OCI-LY7 (cell line): ENCODE measurements around the gene BTRC. TPM values are rescaled to one million over a fixed set of nuclear protein-coding genes. Genes with fewer than 3 reads are reported as not detected.

Experiments
- BruUV-seq: library from RNA; stranded (reverse); fragments of 400-500 nt; replicated peaks from 2 replicates; lab custom pipeline; 2021; lab: Mats Ljungman, UMichigan
- CTCF ChIA-PET: fragments of 300-600 bp; sonication (Branson Sonifier 250); formaldehyde crosslinking; loops from one replicate; lab custom pipeline; 2022; ENCODE audit warnings: antibody characterized with exemption; ENCODE audit not compliant: unreplicated experiment; lab: Charles Lee
- POLR2A ChIA-PET: fragments of 300-600 bp; sonication (Branson Sonifier 250); formaldehyde crosslinking; loops from one replicate; lab custom pipeline; 2022; ENCODE audit warnings: antibody characterized with exemption; lab: Charles Lee
- DNase-seq: peaks from one replicate; pipeline ENCODE4 v3.0.0-alpha.2; 2015; ENCODE audit warnings: low spot score
- H2AFZ ChIP-seq: fragments of 200-600 bp; sonication (generic), shearing (Covaris generic); 2 replicates; pipeline ENCODE4 v1.6.1; 2014; ENCODE audit warnings: mild to moderate bottlenecking, antibody characterized with exemption, low read length, moderate library complexity
- H3K27ac ChIP-seq: fragments of 200-600 bp; sonication (generic); 2 replicates; pipeline ENCODE4 v1.5.1; 2014; ENCODE audit warnings: mixed run types, low read depth, mild to moderate bottlenecking, moderate library complexity, low read length, inconsistent platforms; ENCODE audit not compliant: poor library complexity, severe bottlenecking
- H3K36me3 ChIP-seq: fragments of 200-600 bp; sonication (generic); 2 replicates; pipeline ENCODE4 v1.6.1; 2014; ENCODE audit warnings: mild to moderate bottlenecking, antibody characterized with exemption, low read length, moderate library complexity, mixed read lengths; ENCODE audit not compliant: insufficient read depth
- H3K4me1 ChIP-seq: fragments of 200-600 bp; sonication (generic); 2 replicates; pipeline ENCODE4 v1.5.1; 2014; ENCODE audit warnings: mild to moderate bottlenecking, low read length; ENCODE audit not compliant: insufficient read depth, poor library complexity, severe bottlenecking
- H3K4me2 ChIP-seq: fragments of 200-600 bp; sonication (generic); 2 replicates; pipeline ENCODE4 v1.6.1; 2014; ENCODE audit warnings: mild to moderate bottlenecking, low read length
- H3K4me3 ChIP-seq: fragments of 200-600 bp; sonication (generic); 2 replicates; pipeline ENCODE4 v1.5.1; 2014; ENCODE audit warnings: mild to moderate bottlenecking, low read depth, low read length; ENCODE audit not compliant: poor library complexity, severe bottlenecking
- H3K79me2 ChIP-seq: fragments of 200-600 bp; sonication (generic); 2 replicates; pipeline ENCODE4 v1.6.1; 2016; ENCODE audit warnings: low read depth, mild to moderate bottlenecking, low read length, moderate library complexity, mixed read lengths; ENCODE audit not compliant: insufficient read depth
- H3K9me2 ChIP-seq: fragments of 200-600 bp; sonication (generic); 2 replicates; pipeline ENCODE4 v1.6.1; 2016; ENCODE audit warnings: mild to moderate bottlenecking, low read length, mixed read lengths; ENCODE audit not compliant: insufficient read depth
- H3K9me3 ChIP-seq: fragments of 200-600 bp; sonication (generic); 2 replicates; pipeline ENCODE4 v1.6.1; 2014; ENCODE audit warnings: mild to moderate bottlenecking, mixed run types, low read length, mixed read lengths
- H4K20me1 ChIP-seq: fragments of 200-600 bp; sonication (generic); 2 replicates; pipeline ENCODE4 v1.6.1; 2014; ENCODE audit warnings: mild to moderate bottlenecking, antibody characterized with exemption, low read length, moderate library complexity, mixed read lengths; ENCODE audit not compliant: insufficient read depth
- EZH2phosphoT487 ChIP-seq: fragments of 200-600 bp; sonication (generic); IDR thresholded peaks from 2 replicates; pipeline ENCODE4 v1.6.1; 2018; ENCODE audit warnings: low read depth, borderline replicate concordance, mild to moderate bottlenecking, mixed run types, antibody characterized with exemption, low read length, moderate library complexity, mixed read lengths
- intact Hi-C: fragments of 100-400 bp; cut with micrococcal nuclease; formaldehyde crosslinking; loops from one replicate; pipeline ENCODE4 v1.10.0; 2022; ENCODE audit not compliant: unreplicated experiment
- total RNA-seq, 2 experiments: library from RNA; depleted of rRNA in 1 of 2; stranded (reverse); fragments of >200 nt in 1 of 2; shearing (Covaris generic) in 1 of 2; gene quantifications; 2 replicates each; pipeline ENCODE4 v1.2.3, GENCODE V29; 2014 to 2022
- TF ChIP-seq, protein P1 (sequence below): fragments of 200-600 bp; sonication (generic); conservative IDR thresholded peaks from 2 replicates; pipeline ENCODE4 v1.5.1; 2014; ENCODE audit warnings: mild to moderate bottlenecking, antibody characterized with exemption, low read length, moderate library complexity, mixed read lengths

BTRC gene
- total RNA-seq, 2 experiments from 2014 or later: 6.1 to 17.8 TPM

DNA sequence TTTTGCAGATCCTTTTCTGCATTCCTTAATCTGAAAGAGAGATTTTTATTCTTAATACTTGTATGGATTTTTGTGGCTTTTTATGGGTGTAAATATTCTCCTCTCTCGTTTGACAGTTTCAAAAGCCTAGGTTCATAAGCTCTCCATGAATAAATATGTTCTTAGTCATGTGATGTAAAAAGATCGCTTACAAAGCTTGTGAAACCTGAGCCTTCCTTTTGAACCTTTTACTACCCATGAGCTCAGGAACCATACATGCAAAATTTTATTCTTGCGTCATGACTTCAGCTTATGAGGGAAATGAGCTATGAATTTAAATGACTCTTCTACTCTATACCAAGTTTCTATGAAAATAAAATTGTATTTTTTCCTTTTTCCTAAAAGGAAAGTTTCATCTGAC is 135.4 kb downstream of the BTRC start:
- CTCF ChIA-PET: interaction anchor here (0.5 kb wide), 1 partner anchor 195 kb away, joined by 3 read pairs; no protein-coding TSS in a partner anchor

DNA sequence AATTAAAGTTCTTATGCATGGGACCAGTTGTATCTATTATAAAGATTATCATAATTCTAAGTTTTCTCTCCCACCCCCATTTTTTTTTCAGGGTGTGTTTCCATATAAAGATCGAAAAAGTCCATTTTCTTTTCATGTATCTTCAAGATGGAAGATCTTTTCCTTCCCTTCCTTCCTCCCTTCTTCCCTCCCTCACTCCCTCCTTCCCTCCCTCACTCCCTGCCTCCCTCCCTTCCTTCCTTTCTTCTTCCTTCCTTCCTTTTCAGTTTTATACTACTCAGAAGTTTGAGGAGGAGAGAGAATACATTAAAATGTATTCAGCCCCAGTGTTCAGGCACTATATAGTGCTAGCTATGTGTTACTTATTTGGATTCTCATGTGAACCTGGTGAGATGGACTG is 136.1 kb downstream of the BTRC start:
- no peak overlapping the region for H3K4me2 ChIP-seq

More for the DNA sequence above, 135.4 kb downstream of the BTRC start:
- Histone ChIP-seq H3K79me2 (no peaks in the 10 kb centered on the region), H3K9me2 (no peaks in the 10 kb centered on the region), H3K27ac (no peak overlapping the region), H3K4me3 (no peak overlapping the region), H3K4me1 (no peaks in the 10 kb centered on the region), H3K36me3 (no peaks in the 10 kb centered on the region), H3K4me2 (no peak overlapping the region), H4K20me1 (no peaks in the 10 kb centered on the region), H2AFZ (no peak overlapping the region), H3K9me3 (no peaks in the 10 kb centered on the region)
- no peak for DNase-seq
- intact Hi-C loops: no loop called here
- no TSS peak for BruUV-seq
- POLR2A ChIA-PET: interaction anchor here (0.7 to 0.9 kb wide), 3 partner anchors 12 to 276 kb away, joined by 3 to 4 read pairs (median 3); no protein-coding TSS in a partner anchor
- TF ChIP-seq, protein P1, sequence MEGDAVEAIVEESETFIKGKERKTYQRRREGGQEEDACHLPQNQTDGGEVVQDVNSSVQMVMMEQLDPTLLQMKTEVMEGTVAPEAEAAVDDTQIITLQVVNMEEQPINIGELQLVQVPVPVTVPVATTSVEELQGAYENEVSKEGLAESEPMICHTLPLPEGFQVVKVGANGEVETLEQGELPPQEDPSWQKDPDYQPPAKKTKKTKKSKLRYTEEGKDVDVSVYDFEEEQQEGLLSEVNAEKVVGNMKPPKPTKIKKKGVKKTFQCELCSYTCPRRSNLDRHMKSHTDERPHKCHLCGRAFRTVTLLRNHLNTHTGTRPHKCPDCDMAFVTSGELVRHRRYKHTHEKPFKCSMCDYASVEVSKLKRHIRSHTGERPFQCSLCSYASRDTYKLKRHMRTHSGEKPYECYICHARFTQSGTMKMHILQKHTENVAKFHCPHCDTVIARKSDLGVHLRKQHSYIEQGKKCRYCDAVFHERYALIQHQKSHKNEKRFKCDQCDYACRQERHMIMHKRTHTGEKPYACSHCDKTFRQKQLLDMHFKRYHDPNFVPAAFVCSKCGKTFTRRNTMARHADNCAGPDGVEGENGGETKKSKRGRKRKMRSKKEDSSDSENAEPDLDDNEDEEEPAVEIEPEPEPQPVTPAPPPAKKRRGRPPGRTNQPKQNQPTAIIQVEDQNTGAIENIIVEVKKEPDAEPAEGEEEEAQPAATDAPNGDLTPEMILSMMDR: no peak
- no peak for TF ChIP-seq EZH2phosphoT487

DNA sequence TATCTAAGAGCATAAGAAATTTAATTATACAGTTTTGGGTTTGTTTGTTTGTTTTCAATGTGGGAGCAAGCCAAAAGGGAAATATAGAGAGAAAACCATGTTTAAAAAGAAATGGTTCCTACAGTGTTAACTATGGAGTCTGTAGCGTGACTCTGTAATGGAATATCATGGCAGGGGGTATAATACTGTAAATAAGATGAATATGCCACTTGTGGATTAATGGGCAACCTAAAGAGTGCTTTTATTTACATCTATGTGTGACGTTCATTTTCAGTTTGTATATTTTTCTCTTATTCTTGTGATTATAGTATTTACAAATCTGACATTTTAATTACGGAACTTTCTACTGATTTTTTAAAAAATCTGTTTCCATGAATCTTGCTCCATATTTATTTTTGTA is 138.2 kb downstream of the BTRC start:
- H3K4me3 ChIP-seq: no peak overlapping the region
- H3K4me2 ChIP-seq: no peak overlapping the region
- no peaks in the 10 kb centered on the region for H3K36me3 ChIP-seq
- CTCF ChIA-PET: no interaction called here
- POLR2A ChIA-PET: no interaction called here
- no peak for TF ChIP-seq EZH2phosphoT487
- TF ChIP-seq, protein P1: no peak
- DNase-seq: no peak
- BruUV-seq: no TSS peak
- no peaks in the 10 kb centered on the region for H3K9me3 ChIP-seq
- H3K79me2 ChIP-seq: no peaks in the 10 kb centered on the region
- H2AFZ ChIP-seq: no peak overlapping the region
- no peaks in the 10 kb centered on the region for H3K9me2 ChIP-seq
- no peaks in the 10 kb centered on the region for H4K20me1 ChIP-seq
- intact Hi-C loops: no loop called here
- H3K4me1 ChIP-seq: no peaks in the 10 kb centered on the region
- H3K27ac ChIP-seq: no peak overlapping the region

More for the DNA sequence above, 136.1 kb downstream of the BTRC start:
- intact Hi-C loops: no loop called here
- Histone ChIP-seq H3K9me3 (no peaks in the 10 kb centered on the region), H2AFZ (no peak overlapping the region), H3K4me1 (no peaks in the 10 kb centered on the region), H3K4me3 (no peak overlapping the region), H3K79me2 (no peaks in the 10 kb centered on the region), H3K36me3 (no peaks in the 10 kb centered on the region), H3K9me2 (no peaks in the 10 kb centered on the region), H3K27ac (no peak overlapping the region), H4K20me1 (no peaks in the 10 kb centered on the region)
- no TSS peak for BruUV-seq
- CTCF ChIA-PET: no interaction called here
- POLR2A ChIA-PET: interaction anchor here (1.4 kb wide), 1 partner anchor 11 kb away, joined by 15 read pairs; no protein-coding TSS in a partner anchor
- no peak for TF ChIP-seq EZH2phosphoT487
- TF ChIP-seq, protein P1: no peak
- DNase-seq: no peak
